HG03159 (cell line): ENCODE data around the gene PTPN14.
"Not testable (repeated sequence)": the region's sequence is repeated elsewhere in the genome, so short reads cannot be mapped to it uniquely, and the experiment has no call there.

Experiments used
- ATAC-seq: cut with Tn5 transposase; IDR thresholded peaks from one replicate; pipeline ENCODE4 v1.9.1; 2021; ENCODE audit warnings: mild to moderate bottlenecking, moderate library complexity; ENCODE audit not compliant: unreplicated experiment

Gene PTPN14

DNA sequence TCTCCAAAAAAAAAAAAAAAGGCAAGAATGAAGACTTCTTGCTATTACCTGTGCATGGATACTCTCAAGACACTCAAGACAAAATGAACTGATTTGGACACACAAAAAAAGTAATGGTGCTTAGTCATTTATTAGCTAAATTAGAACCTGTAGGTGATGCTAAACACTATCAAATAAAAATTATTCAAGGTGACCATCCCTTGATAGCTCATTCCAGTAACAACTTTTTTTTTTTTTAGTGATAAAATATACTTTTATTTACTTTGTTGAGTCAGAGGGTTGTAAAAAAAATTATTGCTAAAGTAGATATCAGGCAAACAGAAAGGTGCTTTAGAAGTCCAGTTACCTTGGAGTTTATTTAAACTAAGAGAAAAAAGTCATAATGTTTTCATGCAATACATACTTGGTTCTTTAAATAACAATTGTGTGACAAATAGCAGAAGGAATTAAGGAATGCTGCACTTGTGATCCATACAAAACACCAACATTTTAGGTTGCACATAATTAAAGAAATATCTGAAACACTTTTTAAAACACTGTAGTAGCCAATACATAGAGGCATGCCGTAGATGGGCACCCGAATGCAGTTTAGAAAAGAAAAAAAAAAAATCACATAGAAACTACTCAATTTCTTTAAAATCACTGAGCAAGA, 69.3 kb downstream of the PTPN14 start:
- not testable (repeated sequence) for ATAC-seq

DNA sequence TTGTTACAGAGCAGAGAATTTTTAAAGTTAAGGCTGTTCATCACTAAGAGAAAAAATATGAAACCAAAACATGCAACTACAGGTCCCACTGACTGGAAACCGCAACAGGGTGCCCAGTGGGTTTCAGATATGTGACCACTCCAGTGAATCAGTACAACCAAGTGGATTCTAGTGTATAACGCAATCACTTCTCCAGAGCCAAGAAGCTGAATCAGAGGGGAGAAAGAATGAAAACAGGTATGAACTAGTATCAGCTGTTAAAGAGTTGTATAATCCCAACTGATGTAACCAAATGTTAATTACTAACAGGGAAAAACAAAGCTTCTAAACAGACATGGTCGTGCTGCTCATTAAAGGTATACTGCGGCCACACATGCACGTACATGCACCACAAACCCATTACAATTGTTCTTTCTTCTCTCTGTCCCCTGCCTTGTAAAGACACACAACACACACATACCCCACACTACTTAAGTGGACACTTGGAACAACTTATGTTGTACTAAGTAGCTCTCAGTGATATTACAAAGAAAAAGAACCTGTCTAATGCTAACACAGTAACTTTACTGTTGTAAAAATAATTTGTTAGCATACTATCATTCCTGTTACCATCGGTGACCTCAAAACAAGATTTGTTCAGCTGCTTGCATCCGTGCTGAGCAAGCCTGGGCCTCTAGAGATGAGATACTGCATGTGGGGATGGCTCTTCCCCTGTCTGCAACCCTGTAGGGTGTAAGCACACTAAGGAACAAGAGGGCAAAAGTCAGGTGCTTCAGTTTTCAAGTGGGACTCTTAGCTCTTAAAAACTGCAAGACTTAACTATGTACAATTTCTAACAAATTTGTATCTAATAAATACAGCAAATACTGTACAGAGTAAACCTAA, 74.2 kb downstream of the PTPN14 start:
- no peak for ATAC-seq

DNA sequence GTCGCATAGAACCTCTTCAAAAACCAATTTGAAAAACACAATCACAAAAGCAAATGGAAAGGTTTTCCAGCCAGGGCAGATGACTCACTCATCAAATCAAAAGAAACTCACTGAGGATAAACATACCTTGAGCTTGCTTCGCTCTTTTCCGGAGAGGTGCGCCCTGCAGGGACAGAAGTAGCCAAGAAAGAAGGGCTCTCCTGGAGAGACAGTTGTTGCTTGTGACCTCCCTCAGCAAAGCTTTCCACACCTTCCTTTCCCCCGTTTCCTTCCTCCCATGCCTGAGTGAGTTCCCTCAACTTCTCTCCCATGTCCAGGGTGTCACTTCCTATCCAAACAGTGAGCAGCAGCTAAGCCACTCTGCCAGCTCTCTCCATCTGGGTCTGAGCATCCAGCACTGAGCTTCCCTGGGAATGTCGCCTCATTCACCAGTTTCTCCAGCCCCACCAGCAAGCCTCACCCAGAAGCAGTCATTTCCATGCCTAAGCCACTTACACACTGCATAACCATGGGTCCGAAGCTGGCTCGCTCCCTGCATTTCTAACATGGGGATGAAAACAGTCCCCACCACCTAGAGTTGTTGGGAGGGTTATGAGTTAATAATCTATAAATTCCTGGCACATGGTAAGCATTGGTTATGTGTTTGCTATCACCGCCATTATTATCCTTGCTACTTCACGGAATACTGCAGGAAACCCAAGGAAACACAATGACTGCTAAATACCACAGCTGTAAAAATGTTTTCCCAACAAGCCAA, 75.0 kb downstream of the PTPN14 start:
- ATAC-seq = no peak

DNA sequence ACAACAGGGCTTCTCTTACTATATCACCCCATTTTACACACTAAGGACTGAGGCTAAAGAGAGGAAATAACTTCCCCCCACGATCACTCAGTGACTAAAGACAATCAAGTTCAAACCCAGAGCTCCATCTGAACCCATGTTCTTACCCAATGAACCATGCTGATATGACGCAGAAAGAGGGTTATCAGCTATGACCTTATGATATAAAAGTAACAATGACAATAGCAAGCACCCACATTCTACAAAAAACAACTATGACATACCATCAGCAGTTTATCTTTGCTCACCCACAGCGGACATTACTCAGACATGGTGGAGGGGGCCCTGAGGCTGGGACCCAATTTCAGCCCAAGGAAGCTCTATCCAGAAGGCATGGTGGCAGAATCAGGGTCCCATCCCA, 75.7 kb downstream of the PTPN14 start:
- ATAC-seq = no peak

DNA sequence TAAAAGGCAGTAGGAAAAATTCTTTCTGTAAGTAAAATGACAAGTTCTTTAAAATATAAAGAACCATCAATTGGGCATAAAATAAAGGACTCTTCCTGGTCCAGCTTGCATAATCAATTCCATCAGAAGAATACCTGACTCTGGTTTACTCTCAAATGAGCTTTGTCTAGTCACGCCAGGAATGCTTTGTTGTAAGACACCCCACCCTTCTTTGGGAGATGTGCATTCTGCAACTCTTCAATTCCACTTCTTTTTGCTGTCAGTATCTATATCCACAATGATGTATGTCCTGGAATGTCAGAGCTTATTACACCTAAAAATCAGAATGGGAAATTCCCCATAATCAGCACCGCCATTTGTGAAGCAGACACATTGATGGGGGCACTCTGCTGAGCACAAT, 76.1 kb downstream of the PTPN14 start:
- no peak for ATAC-seq

DNA sequence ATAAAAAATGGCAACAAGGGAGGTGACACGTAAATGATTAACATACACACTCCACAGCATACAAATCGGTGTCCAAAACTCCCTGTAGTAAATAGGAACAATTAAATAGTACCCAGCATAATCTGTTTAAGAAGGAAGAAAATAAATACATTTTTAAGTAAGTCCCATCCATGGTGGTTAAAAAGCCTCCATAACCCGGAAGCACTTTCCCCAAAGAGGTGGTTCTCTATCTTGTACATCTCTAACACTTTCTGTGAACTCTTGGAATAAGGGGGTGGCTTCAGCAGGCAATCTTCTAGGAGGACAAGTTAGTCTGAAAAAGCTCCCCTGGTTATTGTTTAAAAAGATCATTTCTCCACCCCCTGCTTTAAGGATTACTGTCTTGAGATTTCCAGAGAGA, 76.9 kb downstream of the PTPN14 start:
- no peak for ATAC-seq

DNA sequence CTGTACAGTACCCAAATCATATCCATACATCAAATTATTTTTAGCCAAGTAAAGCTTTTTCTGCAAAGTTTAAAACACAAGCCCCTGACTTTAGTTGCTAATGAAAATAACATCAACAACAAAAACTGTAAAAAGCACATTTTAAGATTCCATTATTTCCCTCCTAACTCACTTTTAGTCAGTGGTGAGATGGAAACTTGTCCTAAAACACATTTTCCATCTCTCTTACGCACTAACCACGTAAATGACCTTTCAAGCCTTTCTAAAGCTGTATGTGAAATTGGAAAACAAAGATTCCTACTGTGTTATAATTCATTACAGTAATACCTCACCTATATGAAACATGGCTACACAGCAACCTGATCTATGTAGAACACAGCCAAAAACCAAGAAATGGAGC, 77.5 kb downstream of the PTPN14 start:
- ATAC-seq = no peak

DNA sequence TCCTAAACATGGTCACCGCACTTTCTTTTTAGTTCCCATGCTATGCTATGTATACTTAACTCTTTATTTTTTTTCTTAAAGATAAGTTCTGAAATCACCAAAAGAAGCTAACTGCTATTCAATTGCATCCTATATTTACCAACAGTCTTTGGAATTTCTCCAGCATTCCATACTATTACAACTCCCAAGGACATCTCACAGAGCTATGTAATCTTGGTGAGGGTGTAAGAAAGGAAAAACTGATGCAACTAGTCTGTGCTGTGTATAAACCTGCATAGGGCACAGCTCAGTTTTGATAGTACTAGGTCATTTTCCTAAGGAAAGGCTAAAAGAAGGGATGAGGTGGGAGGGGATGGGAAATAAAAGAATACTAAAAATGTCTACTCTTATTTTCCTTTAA, 78.0 kb downstream of the PTPN14 start:
- ATAC-seq = no peak

DNA sequence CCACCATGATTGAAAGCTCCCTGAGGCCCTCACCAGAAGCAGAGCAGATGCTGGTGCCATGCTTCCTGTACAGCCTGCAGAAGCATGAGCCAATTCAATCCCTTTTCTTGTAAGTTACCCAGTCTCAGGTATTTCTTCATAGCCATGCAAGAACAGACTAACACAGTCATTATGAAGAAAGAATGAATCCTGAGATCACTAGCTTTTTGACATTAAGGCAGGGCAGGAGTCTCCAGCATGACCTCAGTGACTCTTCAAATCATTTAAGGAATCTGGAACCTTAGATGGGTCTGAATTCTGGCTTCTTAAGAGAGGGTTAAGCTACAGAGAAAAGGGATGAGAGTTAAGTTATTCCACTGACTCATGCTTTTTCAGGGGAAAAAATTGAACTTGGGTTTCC, 79.0 kb downstream of the PTPN14 start:
- no peak for ATAC-seq

DNA sequence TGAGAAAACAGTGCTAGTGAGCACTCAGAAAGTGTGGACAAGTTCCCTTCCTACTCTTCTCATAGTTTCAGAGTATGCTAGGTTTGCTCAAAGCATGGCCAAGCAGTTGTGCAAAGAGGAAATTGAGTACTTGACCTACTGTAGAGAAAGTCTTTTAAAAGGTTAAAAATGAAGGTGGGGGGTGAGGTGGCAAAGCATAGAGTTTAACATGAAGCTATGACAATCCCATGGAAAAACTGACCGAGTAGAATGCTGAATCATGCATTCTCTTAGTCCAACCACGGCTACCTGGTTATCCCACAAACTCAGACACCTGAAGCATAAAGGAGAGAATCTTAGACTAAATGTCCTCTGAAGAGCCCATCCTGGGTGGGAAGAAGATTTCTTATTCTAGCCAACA, 79.9 kb downstream of the PTPN14 start:
- no peak for ATAC-seq

DNA sequence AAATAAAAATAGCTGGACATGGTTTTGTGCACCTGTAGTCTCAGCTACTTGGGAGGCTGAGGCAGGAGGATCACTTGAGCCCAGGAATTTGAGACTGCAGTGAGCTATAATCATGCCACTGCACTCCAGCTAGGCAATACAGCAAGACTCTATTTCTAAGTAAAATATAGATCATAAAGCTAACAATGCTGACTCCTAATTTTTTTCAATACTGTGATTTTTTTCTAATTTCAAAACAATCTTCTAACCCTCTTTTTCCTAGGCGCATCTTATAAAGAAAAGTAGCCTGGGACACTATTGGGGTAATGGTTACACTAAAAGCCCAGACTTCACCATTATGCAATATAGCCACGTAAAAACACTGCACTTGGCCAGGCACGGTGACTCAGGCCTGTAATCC, 81.3 kb downstream of the PTPN14 start:
- no peak for ATAC-seq

DNA sequence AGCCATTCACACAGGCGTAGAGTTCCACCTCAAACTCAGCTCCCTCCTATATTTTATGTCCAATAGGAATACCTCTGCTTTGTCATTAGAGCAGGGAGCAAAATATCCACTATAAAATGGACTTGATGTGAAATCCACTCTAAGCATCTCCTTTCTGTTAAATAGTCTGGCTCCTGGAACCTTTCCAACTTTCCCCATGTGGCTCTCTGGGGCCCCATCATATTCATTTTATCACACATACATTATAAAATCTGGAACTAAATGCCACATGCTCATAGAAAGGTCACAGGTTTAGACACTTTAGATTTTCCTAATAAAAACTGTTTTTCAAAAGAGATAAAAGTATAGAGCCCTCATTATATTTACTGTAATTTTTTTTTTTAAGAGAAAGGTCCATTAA, 82.1 kb downstream of the PTPN14 start:
- no peak for ATAC-seq

DNA sequence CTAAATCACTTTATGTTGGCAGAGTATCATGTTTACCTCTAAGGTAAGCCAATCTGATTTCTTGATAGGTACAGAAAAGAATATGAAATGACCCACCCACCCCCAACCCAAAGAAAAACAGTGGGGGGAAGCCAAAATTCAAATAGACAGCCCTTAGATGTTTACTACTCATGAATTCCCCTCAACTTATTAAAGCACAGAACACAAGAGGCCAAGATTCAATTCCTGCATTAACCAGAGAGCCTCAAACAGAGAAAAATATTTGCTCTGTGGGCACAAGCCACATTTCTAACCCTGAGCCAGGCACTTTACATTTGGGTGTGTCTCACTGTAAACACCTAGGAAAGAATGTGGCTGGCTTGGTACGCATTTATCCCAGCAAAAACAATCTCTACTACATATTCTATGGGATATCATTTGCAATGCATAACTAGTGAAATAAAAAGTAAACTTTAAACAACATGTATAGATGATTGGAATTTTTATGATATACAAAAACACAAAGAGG, 84.3 kb downstream of the PTPN14 start:
- no peak for ATAC-seq

DNA sequence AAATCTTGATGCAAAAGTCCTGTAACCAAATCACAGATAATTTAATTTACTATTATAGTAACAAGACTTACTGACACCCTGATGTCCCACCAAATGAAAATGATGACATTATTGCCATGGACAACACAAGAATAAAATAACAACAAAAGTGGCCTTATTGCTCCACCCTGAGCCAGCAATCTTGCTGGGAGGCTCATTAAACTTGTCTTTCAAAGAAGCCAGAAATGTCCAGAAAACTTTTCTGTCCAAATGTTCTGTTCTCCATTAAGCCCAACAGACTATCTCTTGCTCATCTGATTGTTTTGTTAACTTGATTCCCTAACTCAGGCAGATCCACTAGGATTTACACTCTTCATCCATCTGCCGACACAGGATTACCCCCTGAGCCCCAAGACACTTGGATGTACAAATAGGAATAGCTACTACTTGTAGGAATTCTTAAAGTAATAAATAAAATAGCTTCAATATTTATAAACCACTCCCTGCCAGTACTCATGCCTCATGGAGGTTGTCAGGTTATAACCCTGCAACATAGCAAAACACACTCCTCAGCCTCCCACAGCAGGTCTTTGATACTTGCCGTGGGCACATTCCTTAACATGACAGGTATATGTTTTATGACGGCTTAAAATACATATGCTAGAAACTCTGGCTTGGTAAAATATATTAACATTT, 84.9 kb downstream of the PTPN14 start:
- no peak for ATAC-seq

DNA sequence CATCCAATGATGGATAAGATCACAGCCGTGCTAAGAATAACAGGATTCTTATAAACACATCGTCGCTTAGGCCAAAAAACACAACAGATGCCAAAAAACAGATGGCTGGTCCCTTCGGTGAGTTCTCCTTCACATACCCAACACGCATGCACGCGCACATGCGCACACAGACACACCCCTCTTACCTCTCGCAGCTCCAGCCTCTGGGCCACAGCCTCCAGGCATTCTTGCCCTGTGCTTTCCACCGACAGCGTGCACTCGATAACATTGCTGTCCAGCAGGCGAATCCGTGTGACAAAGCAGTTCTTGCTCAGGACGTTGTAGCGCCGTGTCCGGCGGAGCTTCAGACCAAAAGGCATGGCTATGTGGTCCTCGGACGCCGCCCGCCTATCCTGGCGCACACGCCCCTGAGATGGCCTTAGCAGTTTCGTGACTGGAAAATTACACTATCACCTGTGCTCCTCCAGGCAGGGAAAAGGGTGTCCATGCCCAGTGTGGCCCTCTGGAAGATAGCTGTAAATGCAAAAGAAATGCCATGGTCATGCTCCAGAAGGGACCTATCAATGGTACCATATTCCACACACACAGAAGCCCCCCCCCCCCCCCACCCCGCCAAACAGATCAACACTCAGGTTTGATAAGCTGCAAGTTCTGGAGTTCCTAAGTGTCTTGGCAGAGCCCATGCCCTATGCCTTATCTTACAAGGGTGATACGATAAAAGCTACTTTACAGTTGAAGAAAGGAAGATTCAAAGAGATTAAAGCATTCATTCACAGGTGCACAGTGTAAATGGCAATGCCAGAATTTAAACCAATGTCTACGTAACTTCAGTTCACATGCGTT, 86.7 kb downstream of the PTPN14 start:
- ATAC-seq = no peak

DNA sequence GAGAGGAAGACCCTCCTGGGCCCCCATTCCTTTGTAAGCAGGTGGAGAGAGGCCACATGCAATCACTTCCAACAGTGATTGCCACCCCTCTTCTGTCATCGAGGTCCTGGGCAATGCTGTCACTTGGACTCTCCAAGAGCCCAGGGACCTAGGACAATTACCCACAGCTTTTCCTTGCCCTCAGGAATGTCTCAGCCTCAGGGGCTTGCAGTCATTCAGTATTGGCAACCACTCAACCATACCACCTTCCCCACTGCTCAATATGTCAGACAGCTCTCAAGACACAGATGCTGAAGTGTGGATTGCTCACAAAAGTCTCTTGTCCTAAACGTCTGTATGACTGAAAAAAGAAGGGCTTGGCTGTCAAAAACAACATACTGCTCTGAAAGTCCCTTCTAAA, 87.8 kb downstream of the PTPN14 start:
- ATAC-seq = no peak

DNA sequence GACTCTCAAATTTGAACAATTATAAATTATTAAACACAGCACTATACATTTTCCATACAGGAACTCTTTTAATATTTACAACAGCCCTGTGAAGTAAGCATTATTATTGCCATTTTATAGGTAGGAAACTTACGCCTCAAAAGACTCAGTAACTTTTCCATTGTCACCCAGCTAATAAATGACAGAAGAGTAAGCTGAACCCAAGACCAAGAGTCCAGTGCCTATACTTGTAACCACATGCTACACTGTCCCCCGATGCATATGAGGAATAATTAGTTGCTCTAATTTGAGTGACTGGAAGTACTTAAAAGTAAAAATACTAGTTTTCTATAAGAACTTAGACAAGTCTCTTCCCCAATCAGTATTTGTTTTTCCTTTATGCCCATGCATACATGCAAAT, 88.5 kb downstream of the PTPN14 start:
- ATAC-seq = no peak

DNA sequence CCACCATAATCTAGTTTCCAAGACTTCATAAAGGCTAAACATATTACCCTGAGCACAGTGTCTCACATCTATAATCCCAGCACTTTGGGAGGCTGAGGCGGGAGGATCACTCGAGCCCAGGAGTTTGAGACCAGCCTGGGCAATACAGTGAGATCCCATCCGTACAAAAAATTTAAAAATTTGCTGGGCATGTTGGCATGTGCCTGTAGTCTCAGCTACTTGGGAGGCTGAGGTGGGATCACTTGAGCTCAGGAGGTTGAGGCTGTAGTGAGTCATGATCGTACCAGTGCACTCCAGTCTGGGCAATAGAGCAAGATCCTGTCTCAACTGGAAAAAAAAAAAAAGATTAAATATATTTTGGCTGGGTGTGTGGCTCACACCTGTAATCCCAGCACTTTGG, 90.1 kb downstream of the PTPN14 start:
- no peak for ATAC-seq

DNA sequence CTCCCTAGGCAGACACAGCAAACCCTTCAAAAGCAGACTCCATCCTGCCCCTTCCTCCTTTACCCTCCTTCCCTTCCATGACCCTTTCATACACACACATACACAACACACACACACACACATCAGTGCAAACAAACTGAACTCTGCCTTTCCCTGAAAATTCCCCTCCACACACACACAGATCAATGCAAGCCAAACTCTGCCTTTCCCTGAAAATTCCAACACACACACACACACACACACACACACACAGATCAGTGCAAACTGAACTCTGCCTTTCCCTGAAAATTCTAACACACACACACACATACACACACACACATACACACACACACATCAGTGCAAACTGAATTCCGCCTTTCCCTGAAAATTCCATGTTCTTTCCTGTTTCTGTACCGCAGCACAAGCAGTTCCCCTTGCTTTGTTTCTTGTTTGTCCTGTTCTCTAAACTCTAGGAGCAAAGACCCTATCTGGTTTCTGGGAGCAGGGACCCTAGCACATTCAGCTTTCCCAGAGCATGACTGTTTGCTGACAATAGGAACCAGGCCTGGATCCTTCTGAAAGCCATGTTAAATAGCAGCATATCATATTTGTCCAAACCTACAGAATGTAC, 91.0 kb downstream of the PTPN14 start:
- ATAC-seq = no peak

DNA sequence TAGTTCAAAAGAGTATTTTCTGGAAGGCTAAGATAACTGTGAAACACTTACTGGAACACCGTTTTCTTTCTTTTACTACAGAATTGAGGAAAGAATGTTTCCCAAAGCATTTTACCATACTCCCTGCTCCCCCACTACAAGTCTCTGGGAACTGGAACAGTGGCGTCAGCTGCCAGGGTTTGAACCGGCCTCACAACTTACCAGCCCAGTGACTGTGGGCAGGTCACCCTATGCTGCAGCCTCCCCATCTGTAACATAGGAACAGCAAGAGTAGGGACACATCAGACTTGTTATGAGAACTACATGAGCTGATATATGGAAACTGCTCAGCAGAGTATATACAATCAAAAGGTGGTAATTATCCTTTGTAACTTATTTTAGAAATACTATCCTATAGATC, 91.5 kb downstream of the PTPN14 start:
- no peak for ATAC-seq
